GM20000 (cell line): Measurements from ENCODE around the gene ERLIN1.

Source experiments
- DNase-seq: peaks from one replicate; pipeline ENCODE4 v3.0.0; 2012; ENCODE audit warnings: low spot score
- TF ChIP-seq, protein P1 (sequence below): IDR thresholded peaks from 2 replicates; pipeline ENCODE4 v1.5.1; 2012; ENCODE audit warnings: mild to moderate bottlenecking, control low read depth; ENCODE audit errors: extremely low read depth, missing control alignments

Gene ERLIN1

DNA sequence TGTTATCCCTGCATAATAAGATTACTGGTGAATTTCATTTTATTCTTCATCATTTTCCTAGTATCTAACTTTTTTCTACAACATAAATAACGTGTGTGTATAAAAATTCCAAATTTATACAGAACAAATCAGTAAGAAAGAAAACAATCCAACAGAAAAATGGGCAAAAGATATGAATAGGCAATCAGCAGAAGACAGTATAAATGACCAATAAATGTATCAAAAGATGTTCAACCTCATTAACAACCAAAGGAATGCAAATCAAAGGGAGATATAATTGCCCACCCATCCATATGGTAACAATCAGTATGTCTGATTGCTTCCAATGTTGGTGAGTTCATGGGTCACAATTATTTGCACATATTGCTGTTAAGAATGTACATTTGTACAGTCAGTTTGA, 13.5 kb downstream of the ERLIN1 start:
- no peak for DNase-seq
- TF ChIP-seq, protein P1, sequence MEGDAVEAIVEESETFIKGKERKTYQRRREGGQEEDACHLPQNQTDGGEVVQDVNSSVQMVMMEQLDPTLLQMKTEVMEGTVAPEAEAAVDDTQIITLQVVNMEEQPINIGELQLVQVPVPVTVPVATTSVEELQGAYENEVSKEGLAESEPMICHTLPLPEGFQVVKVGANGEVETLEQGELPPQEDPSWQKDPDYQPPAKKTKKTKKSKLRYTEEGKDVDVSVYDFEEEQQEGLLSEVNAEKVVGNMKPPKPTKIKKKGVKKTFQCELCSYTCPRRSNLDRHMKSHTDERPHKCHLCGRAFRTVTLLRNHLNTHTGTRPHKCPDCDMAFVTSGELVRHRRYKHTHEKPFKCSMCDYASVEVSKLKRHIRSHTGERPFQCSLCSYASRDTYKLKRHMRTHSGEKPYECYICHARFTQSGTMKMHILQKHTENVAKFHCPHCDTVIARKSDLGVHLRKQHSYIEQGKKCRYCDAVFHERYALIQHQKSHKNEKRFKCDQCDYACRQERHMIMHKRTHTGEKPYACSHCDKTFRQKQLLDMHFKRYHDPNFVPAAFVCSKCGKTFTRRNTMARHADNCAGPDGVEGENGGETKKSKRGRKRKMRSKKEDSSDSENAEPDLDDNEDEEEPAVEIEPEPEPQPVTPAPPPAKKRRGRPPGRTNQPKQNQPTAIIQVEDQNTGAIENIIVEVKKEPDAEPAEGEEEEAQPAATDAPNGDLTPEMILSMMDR, result no peak

DNA sequence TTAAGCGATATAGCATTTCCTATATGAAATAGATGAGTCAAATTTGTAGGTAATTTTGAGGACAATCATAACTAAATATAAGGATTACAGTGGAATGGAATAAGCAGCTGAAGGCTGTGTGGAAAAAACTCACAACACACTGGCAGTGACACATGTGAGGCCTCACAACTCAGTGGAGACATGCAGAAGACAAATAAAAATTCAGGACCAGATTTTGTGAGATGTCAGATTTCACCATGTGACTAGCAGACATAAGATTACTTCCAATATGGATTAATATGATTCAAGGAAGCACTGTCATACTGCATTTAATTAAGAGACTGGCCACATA, 17.6 kb downstream of the ERLIN1 start:
- TF ChIP-seq, protein P1, result no peak
- no peak for DNase-seq

DNA sequence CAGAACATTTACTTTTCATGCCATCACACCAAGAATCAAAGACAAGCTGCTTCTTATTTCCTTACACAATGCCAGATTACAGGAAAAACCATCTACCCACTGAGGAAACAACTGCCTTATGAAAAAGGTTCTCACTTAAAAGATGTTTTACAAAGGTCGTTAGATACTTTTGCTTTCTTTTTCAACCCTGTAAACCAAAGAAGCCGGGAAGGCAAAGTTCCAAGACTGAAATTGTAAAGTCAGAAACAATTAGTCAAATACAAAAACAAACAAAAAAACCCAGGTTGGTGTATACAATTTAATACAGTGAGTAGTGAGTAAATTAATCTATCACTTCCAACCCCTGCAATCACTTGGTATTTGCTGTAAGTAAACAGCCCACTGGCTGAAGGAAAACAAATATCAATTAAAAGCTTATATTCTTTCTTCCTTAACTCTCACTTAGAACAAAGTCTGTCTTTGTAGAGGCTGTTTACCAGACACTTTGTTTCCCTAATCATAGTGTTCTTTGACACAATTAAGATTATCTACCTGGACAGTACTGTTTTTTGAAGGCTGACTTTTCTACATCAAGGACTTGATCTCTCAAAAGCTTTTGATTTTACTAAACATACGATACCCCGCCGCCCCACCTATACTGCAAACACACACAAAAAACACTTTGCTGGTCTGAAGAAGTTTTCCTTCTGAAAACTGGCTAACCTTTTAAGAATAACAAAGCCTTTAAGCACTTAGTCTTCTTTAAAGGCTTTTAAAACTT, 18.1 kb downstream of the ERLIN1 start:
- TF ChIP-seq, protein P1, result no peak
- DNase-seq, result no peak

DNA sequence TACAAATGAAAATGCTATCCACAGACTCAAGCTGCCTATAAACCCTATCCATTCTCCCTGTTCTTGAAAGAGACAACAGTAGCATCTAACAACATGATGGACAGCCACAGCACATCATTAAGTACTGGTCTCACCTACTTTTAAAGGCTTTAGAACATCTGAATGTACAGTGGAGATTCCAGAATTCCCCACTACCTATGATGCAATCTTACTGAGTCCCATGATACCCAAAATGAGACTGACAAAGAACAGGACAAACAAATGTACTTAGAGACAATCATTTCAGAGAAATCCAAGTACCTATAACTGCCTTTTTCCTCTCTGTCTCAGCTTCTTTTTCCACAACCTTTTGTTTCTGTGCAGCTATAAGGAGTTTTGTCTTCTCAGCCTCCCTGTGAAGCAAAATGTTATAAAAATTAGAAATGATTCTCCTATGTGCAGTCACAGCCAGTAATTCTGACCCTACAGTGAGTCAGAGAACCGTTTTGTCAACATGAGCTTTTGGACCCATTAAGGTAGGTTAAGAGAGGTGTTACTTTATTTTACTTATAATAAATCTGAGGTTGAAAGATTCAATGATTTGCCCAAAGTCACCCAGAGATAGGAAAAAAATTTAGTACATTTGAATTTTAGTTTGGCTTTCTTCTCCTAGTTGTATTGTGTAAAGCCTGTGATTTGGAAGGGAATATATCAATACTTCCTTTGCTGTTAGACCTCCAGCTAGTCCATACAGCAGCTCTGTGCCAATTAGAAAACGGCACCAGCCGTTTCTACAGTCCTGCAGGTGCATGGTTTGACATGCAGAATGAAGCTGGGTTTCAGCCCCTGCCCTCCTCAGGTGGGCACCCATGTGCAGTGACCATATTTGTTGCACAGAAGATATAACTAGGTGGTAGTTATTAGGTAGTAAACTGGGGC, 21.9 kb downstream of the ERLIN1 start:
- TF ChIP-seq, protein P1, result no peak

DNA sequence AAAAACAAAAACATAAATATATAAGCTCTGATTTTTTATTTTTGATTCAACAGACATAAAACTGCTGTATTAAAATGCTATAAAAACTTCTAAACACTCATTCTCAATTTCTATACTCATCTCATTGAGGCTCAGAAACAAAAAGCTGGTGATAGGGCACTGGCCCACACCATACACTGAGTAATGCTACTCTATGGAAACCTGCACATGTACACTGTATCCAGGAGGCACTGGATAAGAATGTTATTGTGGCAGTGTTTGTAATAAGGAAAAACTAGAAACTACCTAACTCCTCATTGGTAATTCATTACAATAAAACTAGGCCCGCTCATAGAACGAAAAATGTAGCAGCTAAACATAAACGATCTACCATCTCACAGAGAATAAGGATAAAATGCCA, 23.1 kb downstream of the ERLIN1 start:
- no peak for DNase-seq
- TF ChIP-seq, protein P1, result no peak

More for the DNA sequence above, 21.9 kb downstream of the ERLIN1 start:
- DNase-seq, result no peak

DNA sequence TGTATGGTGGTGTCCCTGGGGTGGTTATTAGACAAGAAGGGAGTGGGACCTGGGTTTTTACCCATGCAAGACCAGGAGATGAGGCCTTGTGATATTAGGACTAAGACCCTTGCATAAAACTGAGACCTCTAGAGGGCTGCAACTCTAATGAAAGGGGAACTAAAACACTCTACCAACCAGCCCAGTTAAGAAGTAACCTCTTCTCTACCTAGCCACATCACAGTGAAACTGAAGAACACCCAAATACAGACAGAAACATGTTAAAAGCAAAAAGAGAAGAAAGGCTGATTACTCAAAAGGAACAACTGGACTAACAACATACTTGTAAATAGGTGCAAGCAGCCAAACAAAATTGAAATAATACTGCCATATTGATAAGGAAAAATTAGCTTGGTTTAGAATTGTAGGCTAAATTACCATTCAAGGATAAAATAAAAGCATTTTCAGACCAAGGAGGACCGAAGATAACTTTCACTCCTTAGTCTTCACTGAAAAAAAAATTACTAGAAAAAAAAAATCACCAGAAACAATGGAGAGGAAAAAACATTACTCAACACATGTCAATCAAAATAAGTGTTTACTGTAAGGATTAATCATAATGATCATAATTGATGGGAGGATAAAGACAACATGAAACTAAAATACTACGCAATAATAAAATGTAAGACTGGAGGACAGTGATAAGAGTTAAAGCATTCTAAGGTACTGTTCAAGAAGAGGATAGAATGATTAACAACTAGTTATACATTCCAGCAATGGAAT, 27.6 kb downstream of the ERLIN1 start:
- TF ChIP-seq, protein P1, result no peak
- peak; percentile 59 for DNase-seq
